GM12801 (cell line): ENCODE results near the gene TDRD10.

Source experiments
- CTCF ChIP-seq: IDR thresholded peaks from one replicate; pipeline ENCODE4 v1.5.1; 2011; ENCODE audit warnings: control low read depth; ENCODE audit not compliant: insufficient read length; ENCODE audit errors: extremely low read depth

Gene TDRD10

GRCh38 chr1:154481053-154481452 lies 21.0 kb upstream of the TDRD10 start:
- no peak for TF ChIP-seq CTCF

- TF ChIP-seq CTCF, result no peak
Measured at GRCh38 chr1:154483941-154484803, 17.8 kb upstream of the TDRD10 start.

- no peak for TF ChIP-seq CTCF
Measured at GRCh38 chr1:154485106-154485505, 16.9 kb upstream of the TDRD10 start.

- no peak for TF ChIP-seq CTCF
Measured at GRCh38 chr1:154485910-154486496, 16.0 kb upstream of the TDRD10 start.

GRCh38 chr1:154488922-154489321 lies 13.1 kb upstream of the TDRD10 start:
- TF ChIP-seq CTCF, result no peak

GRCh38 chr1:154489695-154490274 lies 12.2 kb upstream of the TDRD10 start:
- TF ChIP-seq CTCF, result no peak

- no peak for TF ChIP-seq CTCF
Measured at GRCh38 chr1:154490317-154490716, 11.7 kb upstream of the TDRD10 start.
